PFSK-1 (cell line): ENCODE measurements around the gene BCL2L1.

Source experiments
- FOXP2 ChIP-seq: optimal IDR thresholded peaks from 2 replicates; pipeline ENCODE3; 2011; ENCODE audit warnings: borderline replicate concordance, control low read depth, inconsistent platforms; ENCODE audit not compliant: insufficient read depth; ENCODE audit errors: extremely low read length, extremely low read depth
- POLR2AphosphoS5 ChIP-seq: IDR thresholded peaks from 2 replicates; pipeline ENCODE4 v1.6.1; 2012; ENCODE audit warnings: low read depth, mild to moderate bottlenecking, control low read depth, low read length, moderate library complexity
- REST ChIP-seq, 2 experiments: IDR thresholded peaks; 2 replicates each; pipeline versions ENCODE4 v1.6.1 to v1.8.0; 2011 to 2012; ENCODE audit warnings: low read depth in 2 of 2, low read length in 2 of 2, control low read depth in 1 of 2, inconsistent platforms in 1 of 2, mild to moderate bottlenecking in 1 of 2, moderate library complexity in 1 of 2; ENCODE audit not compliant: insufficient read depth in 1 of 2
- SIN3A ChIP-seq: IDR thresholded peaks from 2 replicates; pipeline ENCODE4 v1.6.1; 2012; ENCODE audit warnings: mild to moderate bottlenecking, low read length, moderate library complexity, borderline replicate concordance; ENCODE audit not compliant: insufficient read depth
- TAF1 ChIP-seq: IDR thresholded peaks from 2 replicates; pipeline ENCODE4 v1.6.1; 2012; ENCODE audit warnings: low read length, control low read depth, borderline replicate concordance; ENCODE audit not compliant: insufficient read depth

BCL2L1 gene

GRCh38 chr20:31661625-31662371 lies 60.9 kb downstream of the BCL2L1 start:
- TF ChIP-seq REST (IDR thresholded peaks at IDR 0.05; ENCODE audit: insufficient read depth in 1 of 2, low read depth in 2 of 2, low read length in 2 of 2) (no peak), SIN3A (no peak), TAF1 (peak; percentile 52; the same call in 1 of the 2 replicates), POLR2AphosphoS5 (peak; percentile 49; the same call in 1 of the 2 replicates), FOXP2 (peak; percentile 43)

DNA sequence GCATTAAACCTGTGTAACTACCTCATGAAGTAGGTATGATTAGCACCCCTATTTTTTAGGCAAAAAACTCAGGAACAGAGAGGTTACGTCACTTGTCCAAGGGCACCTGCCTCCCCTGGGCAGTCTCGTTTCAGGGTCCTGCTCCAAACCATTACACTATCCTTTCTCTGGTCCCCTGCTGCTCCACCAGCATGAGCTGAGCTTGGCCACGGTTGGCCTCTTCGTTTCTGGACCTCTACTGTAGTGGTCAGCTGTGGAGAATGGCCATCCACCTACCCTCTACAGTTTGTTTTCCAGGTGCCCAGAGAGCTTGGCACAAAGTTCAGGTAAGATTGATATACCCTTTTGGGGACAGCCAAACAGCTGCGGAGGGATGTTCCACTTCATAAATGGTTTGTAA lies 68.1 kb downstream of the BCL2L1 start:
- TF ChIP-seq POLR2AphosphoS5 = no peak
- no peak for TF ChIP-seq REST (IDR thresholded peaks at IDR 0.05; ENCODE audit: insufficient read depth in 1 of 2, low read depth in 2 of 2, low read length in 2 of 2)
- no peak for TF ChIP-seq SIN3A
- TF ChIP-seq TAF1 = no peak
- TF ChIP-seq FOXP2 = no peak

- TF ChIP-seq REST (IDR thresholded peaks at IDR 0.05; ENCODE audit: insufficient read depth in 1 of 2, low read depth in 2 of 2, low read length in 2 of 2) (no peak), POLR2AphosphoS5 (no peak), FOXP2 (no peak), TAF1 (no peak), SIN3A (no peak)
Observed at GRCh38 chr20:31653561-31653960, 69.1 kb downstream of the BCL2L1 start.

DNA sequence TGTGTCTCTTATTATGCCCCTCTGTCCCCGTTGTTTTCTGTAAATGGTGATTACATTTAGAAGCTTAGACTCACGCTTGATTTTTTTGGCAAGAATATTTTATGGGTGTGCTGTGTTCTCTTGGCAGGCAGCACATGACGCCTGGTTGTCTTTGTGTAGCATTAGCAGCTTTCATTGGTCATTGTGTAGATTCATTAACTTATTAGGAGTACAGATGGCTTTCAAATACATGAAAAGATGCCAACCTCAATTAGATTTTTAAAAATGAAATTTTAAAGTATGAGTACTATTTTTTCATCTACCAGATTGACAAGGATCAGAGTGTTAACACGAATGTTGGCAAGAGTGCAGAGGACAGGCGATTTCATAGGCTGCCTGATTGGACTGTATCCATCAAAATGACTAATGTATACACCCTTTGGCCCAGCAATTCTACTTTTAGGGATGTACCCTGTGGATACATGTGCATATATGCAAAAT lies 69.7 kb downstream of the BCL2L1 start:
- TF ChIP-seq REST (IDR thresholded peaks at IDR 0.05; ENCODE audit: insufficient read depth in 1 of 2, low read depth in 2 of 2, low read length in 2 of 2) = no peak
- no peak for TF ChIP-seq FOXP2
- TF ChIP-seq SIN3A = no peak
- TF ChIP-seq POLR2AphosphoS5 = no peak
- TF ChIP-seq TAF1 = no peak
